Measurements from ENCODE around the gene SFT2D1.
"Not testable (repeated sequence)": the region's sequence is repeated elsewhere in the genome, so short reads cannot be mapped to it uniquely, and the experiment has no call there.

The SFT2D1 gene

DNA sequence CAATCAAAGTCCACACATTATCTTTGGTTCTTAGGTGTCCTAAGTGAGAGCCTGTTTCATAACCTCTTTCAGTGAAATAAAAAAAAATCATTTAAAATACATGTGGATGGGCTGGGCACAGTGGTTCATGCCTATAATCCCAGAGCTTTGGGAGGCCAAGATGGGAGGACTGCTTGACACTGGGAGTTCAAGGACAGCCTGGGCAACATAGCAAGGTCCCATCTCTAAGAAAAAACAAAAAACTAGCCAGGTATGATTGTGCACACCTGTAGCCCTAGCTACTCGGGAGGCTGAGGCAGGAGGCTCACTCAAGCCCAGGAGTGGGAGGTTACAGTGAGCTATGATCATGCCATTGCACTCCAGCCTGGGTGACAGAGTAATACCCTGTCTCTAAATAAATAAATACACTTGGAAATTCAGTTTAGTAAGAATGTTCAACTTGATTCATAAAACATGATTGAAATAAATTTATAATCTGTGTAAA is 36.8 kb upstream of the SFT2D1 start:
- ATAC-seq (replicated peaks) = no peak
- Mint-ChIP-seq H3K36me3 (no peaks in the 10 kb centered on the region), H3K9me3 (no peaks in the 10 kb centered on the region), H3K27ac (no peak overlapping the region), H3K4me3 (no peak overlapping the region), H3K27me3 (no peaks in the 10 kb centered on the region), H3K4me1 (peaks cover 2 to 18% of the 10 kb centered on the region in 2 donors)
- DNase-seq = no peak

DNA sequence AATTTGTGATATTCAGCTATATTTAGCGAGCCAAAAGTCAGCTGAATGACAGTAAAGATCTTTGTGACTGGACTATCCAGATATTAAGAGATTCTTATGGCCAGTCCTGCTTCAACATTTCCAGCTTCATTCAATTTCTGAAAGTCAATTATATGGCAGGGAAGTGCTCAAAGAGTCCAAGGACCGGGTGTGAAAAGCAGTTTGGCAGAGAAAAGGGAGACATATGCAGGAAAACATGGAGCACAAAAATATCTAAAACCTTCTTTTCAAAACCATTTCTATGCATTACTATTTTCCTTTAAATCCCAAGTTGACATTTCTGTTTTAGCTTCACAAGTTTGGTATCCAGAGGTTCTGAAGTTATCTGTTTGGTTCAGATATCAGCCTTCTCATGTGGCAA is 35.4 kb upstream of the SFT2D1 start:
- no peak overlapping the region for H3K27ac Mint-ChIP-seq
- no peak overlapping the region for H3K4me3 Mint-ChIP-seq
- no peak for DNase-seq
- ATAC-seq (replicated peaks) = no peak
- H3K36me3 Mint-ChIP-seq = peaks cover 0 to 3% of the 10 kb centered on the region in 2 donors
- H3K4me1 Mint-ChIP-seq = peaks cover 3 to 13% of the 10 kb centered on the region in 2 donors
- H3K9me3 Mint-ChIP-seq = no peaks in the 10 kb centered on the region
- no peaks in the 10 kb centered on the region for H3K27me3 Mint-ChIP-seq

DNA sequence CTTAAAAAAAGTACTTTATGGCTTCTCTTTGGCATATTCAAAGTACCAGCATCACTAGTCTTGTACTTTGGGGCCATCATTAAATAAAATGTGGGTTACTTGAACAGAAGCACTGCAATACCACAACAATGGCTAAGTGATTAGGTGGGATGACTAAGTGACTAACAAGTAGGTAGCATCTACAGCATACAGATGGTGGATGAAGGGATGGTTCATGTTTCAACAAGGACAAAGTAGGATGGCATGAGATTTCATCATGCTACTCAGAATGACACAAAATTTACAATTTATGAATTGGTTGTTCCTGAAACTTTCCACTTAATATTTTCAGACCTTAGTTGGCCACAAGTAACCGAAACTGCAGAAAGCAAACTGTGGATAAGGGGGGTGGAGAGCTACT is 32.7 kb upstream of the SFT2D1 start:
- ATAC-seq (replicated peaks) (no peak), DNase-seq (no peak)
- Mint-ChIP-seq H3K36me3 (peaks cover 0 to 3% of the 10 kb centered on the region in 2 donors), H3K4me3 (no peak overlapping the region), H3K27me3 (no peaks in the 10 kb centered on the region), H3K27ac (no peak overlapping the region), H3K9me3 (no peaks in the 10 kb centered on the region), H3K4me1 (peaks cover 0 to 2% of the 10 kb centered on the region in 2 donors)

DNA sequence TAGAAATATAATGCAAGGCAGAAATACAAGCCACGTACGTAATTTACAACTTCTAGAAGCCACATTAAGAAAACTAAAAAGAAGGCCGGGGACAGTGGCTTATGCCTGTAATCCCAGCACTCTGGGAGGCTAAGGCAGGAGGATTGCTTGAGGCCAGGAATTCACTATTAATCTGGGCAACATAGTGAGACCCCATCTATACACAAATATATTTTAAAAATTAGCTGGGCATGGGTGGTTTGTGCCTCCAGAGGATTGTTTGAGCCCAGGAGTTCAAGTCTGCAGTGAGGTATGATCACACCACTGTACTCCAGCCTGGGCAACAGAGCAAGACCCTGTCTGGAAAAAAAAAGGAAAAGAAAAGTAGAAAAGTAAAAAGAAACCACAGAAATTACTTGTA is 28.1 kb upstream of the SFT2D1 start:
- no peaks in the 10 kb centered on the region for H3K27me3 Mint-ChIP-seq
- no peak overlapping the region for H3K4me3 Mint-ChIP-seq
- no peaks in the 10 kb centered on the region for H3K9me3 Mint-ChIP-seq
- H3K27ac Mint-ChIP-seq = no peak overlapping the region
- H3K36me3 Mint-ChIP-seq = peaks cover 7 to 15% of the 10 kb centered on the region in 2 donors
- no peak for DNase-seq
- no peak for ATAC-seq (replicated peaks)
- H3K4me1 Mint-ChIP-seq = peaks cover 0 to 2% of the 10 kb centered on the region in 2 donors

DNA sequence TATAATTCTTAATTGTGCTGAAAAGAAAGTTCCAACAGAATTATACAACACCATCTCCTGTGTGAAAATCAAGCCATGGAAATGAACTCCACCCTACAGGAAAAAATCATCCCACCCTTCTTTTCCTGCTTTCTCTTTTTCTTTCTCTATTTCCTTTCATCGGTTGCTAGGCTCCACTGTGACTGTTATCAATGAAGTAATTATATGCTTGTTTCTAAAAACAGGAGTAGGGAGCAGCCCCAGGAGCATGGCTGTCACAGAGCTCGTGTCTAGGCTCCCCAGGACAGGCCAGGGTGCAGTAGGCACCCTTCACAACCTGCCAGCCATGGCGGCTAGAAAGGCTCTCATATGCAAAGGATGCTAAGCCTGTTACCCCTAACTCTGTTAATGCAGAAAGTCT is 27.4 kb upstream of the SFT2D1 start:
- H3K4me3 Mint-ChIP-seq = no peak overlapping the region
- H3K27me3 Mint-ChIP-seq = no peaks in the 10 kb centered on the region
- peaks cover 0 to 2% of the 10 kb centered on the region in 2 donors for H3K4me1 Mint-ChIP-seq
- no peak for ATAC-seq (replicated peaks)
- H3K9me3 Mint-ChIP-seq = no peaks in the 10 kb centered on the region
- no peak for DNase-seq
- H3K27ac Mint-ChIP-seq = no peak overlapping the region
- H3K36me3 Mint-ChIP-seq = peaks cover 7 to 15% of the 10 kb centered on the region in 2 donors

DNA sequence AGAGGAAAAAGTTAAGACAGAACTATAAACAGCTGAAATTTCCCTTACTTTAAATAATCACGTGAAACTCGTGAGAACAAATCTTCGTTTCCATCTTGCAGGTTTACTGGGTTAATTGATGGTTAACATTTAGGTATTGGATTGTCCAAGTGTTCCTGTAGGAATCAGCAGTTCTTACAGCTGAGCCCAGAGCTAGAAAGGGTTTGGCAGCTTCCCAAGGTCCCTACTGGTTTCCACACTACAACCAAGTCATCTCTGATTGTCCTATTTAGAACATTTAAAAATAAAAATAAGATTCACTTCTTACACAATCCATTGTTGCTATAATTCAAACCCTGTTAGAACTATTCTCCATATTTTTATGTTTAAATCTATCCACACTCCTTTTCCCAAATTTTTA is 24.6 kb upstream of the SFT2D1 start:
- Mint-ChIP-seq H3K9me3 (no peaks in the 10 kb centered on the region), H3K4me1 (no peaks in the 10 kb centered on the region), H3K4me3 (no peak overlapping the region), H3K36me3 (peaks cover 20 to 26% of the 10 kb centered on the region in 2 donors), H3K27ac (no peak overlapping the region), H3K27me3 (no peaks in the 10 kb centered on the region)
- DNase-seq = no peak
- ATAC-seq (replicated peaks) = no peak

DNA sequence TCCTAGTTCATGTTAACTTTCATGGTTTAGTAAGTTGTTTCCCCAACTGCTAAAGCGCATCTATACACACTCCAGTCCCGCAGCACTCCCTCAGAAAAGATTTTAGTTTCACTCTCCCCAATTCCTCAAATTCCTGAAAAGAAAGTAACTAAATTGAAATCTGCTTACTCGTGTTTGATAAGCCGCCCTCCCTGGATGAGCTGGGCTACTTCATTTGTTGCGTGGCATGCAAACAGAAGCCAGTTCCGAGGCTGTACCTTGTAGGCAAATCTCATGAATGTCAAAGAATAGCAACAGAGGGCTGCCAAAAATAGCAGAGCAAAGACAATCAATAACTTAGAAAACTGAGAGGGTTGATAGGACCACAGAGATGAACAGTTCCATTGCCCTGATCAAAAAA is 23.5 kb upstream of the SFT2D1 start:
- Mint-ChIP-seq H3K36me3 (peaks cover 22 to 31% of the 10 kb centered on the region in 2 donors), H3K9me3 (no peaks in the 10 kb centered on the region), H3K4me1 (no peaks in the 10 kb centered on the region), H3K27ac (no peak overlapping the region), H3K27me3 (no peaks in the 10 kb centered on the region), H3K4me3 (no peak overlapping the region)
- no peak for DNase-seq
- ATAC-seq (replicated peaks) = no peak

DNA sequence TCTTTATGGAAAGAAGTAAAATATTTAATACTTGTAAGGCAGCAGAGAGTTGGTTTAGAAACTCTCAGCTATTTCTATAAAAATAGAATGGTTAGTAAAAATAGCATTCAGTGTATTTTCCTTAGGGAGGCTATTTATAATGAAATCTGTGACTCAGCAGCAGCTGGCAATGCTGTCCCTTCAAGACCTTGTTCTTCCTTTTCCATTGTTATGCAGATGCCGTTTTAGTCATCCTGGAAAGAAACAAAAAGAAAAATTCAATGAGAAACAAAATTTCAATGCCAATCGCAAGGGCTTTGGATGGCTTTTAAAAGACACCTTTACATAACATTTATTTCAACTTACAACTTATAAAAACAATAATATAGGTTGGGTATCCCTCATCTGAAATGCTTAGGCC is 22.9 kb upstream of the SFT2D1 start:
- ATAC-seq (replicated peaks) (no peak), DNase-seq (no peak)
- H3K9me3 Mint-ChIP-seq = no peaks in the 10 kb centered on the region
- H3K4me1 Mint-ChIP-seq = no peaks in the 10 kb centered on the region
- peaks cover 22 to 32% of the 10 kb centered on the region in 2 donors for H3K36me3 Mint-ChIP-seq
- no peak overlapping the region for H3K4me3 Mint-ChIP-seq
- H3K27me3 Mint-ChIP-seq = no peaks in the 10 kb centered on the region
- H3K27ac Mint-ChIP-seq = no peak overlapping the region

DNA sequence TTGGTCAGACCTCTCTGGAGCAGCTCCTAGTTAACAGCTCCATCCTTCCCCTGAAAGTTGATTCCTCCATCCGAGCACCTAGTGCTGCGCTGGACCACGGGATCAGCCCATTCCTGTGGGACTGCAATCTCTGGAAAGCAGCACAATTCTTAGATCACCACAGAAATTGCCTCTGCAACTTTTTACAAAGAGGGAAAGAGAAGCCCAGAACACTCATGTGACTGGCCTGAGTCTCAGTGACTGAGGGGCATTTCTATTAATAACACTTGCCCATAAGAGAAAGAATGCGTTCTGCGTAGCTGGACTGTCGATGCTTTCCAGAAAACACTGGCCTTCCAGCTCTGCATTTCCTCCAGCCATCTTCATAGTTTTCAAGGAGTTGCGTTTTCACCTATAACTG is 22.1 kb upstream of the SFT2D1 start:
- ATAC-seq (replicated peaks) (no peak), DNase-seq (no peak)
- Mint-ChIP-seq H3K9me3 (no peaks in the 10 kb centered on the region), H3K27me3 (no peaks in the 10 kb centered on the region), H3K27ac (no peak overlapping the region), H3K4me1 (no peaks in the 10 kb centered on the region), H3K36me3 (peaks cover 22 to 29% of the 10 kb centered on the region in 2 donors), H3K4me3 (no peak overlapping the region)

DNA sequence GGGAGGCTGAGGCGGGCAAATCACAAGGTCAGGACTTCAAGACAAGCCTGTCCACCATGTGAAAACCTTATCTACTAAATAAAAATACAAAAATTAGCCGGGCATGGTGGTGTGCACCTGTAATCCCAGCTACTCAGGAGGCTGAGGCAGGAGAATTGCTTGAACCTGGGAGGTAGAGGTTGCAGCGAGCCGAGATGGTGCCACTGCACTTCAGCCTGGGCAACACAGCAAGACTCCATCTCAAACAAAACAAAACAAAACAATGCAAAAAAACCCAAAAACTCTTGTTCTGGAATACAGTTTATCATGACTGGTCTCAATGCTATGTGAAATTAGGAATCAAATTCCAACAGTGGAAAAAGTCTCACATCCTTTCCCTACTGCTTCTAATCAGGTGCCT is 20.1 kb upstream of the SFT2D1 start:
- H3K4me1 Mint-ChIP-seq; H3K27ac Mint-ChIP-seq; H3K4me3 Mint-ChIP-seq; ATAC-seq (replicated peaks); DNase-seq; H3K27me3 Mint-ChIP-seq; H3K9me3 Mint-ChIP-seq: not testable (repeated sequence)
- peaks cover 18 to 27% of the 10 kb centered on the region in 2 donors for H3K36me3 Mint-ChIP-seq

DNA sequence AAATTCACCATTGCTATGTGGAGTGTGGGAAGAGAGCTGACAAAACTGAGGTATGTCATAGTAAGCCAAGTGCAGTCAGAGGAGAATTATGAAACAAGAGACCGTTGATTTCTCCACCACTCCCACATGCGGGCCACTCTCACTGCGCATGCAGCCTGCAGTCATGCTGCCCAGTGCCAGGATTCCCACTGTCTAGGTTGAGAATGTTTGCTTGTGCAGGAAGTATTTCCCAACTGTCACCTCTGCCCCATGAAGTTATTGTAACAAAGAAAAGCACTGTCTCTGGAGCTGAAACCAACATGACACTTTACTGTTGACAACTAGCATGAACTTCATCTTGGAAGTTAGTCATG is 18.7 kb upstream of the SFT2D1 start:
- DNase-seq = no peak
- peaks cover 18 to 27% of the 10 kb centered on the region in 2 donors for H3K36me3 Mint-ChIP-seq
- no peak for ATAC-seq (replicated peaks)
- H3K9me3 Mint-ChIP-seq = peaks cover 3% of the 10 kb centered on the region in 2 donors
- no peak overlapping the region for H3K4me3 Mint-ChIP-seq
- H3K4me1 Mint-ChIP-seq = peaks cover 0 to 3% of the 10 kb centered on the region in 2 donors
- peaks cover 3 to 5% of the 10 kb centered on the region in 2 donors for H3K27me3 Mint-ChIP-seq
- H3K27ac Mint-ChIP-seq = no peak overlapping the region

DNA sequence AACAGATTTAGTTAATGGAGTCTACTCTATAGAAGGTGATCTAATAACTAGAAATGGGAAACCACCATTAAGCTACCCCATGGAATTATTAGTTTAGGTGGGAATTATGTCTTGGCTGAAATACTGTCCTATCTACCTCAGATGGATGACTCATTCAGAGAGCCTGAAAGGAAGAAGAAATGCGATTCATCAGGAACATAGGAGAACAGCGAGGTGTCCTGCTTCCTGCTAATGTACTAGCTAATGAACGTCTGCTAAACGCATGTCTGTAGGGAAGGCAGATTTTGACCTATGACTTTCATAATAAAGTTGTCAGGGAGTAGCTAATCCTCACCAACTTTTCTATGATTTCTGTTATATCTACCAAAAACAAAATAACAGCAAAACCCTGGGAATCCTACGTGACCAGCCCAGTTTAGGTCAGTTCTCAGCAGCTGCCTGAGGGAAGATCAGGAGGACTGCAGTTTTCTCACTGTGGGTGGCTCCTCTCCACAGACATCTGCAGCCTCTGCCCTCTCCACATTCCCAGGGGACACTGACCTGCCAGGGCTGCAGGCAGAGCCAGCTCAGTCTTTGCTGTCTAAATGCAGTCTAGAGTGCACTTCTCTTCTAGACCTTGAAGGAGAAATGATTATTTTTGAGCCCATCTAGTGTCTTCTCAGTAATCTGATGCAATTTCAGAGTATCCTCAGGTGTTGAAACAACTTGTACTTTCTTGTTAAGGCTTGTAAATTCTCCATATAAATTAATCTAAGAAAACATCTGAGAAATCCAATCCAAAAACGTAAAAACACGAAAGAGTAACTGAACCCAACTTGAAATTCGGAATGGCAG is 18.1 kb upstream of the SFT2D1 start:
- DNase-seq (no peak), ATAC-seq (replicated peaks) (no peak)
- Mint-ChIP-seq H3K9me3 (peaks cover 3% of the 10 kb centered on the region in 2 donors), H3K4me1 (peaks cover 0 to 3% of the 10 kb centered on the region in 2 donors), H3K27ac (no peak overlapping the region), H3K36me3 (peaks cover 14 to 23% of the 10 kb centered on the region in 2 donors), H3K4me3 (no peak overlapping the region), H3K27me3 (peaks cover 3 to 5% of the 10 kb centered on the region in 2 donors)

DNA sequence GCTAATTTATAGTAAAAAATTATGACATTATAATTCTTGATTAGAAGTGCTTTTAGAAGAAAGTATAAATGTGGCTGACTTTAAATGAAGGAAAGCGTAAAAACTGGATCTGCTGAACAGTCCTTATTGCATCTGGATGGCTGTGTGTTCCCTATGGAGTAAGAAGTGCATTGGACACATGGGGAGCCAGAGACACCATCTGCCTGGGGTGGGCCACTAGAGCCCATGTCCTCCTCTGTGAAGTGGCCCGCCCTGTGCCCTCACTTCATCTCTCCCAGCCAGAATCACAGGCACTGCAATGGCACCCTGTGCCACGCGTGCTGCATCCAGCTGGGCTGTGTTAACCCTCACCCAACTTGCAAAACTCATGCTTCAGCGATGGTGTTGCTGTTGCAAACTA is 13.2 kb upstream of the SFT2D1 start:
- DNase-seq = no peak

DNA sequence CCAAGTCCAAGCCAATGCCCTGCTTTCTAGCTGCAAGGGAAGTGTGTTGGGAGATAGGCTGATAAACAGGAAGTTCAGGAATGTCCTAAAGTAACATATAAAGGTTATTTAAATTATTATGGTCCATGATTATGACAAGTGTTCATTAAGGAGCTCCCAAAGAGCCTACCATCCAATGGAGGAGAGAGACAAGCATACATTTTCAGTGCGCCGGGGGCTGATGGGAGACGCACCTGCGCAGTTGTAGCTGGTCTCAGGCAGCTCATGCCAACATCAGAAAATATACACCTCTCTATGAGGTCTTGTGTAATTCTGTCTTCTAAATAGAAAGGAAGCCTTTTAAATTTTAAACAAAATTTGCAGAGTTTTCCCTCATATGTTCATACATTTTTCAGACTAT is 12.6 kb upstream of the SFT2D1 start:
- Mint-ChIP-seq H3K36me3 (peaks cover 3 to 7% of the 10 kb centered on the region in 2 donors), H3K4me3 (no peak overlapping the region), H3K27me3 (peaks cover 3 to 5% of the 10 kb centered on the region in 2 donors), H3K9me3 (peaks cover 3 to 8% of the 10 kb centered on the region in 2 donors), H3K27ac (no peak overlapping the region), H3K4me1 (peaks cover 9 to 11% of the 10 kb centered on the region in 2 donors)
- ATAC-seq (replicated peaks) (no peak), DNase-seq (no peak)

More for the DNA sequence above, 13.2 kb upstream of the SFT2D1 start:
- no peak for ATAC-seq (replicated peaks)
- peaks cover 3 to 7% of the 10 kb centered on the region in 2 donors for H3K9me3 Mint-ChIP-seq
- no peak overlapping the region for H3K4me3 Mint-ChIP-seq
- peaks cover 9 to 11% of the 10 kb centered on the region in 2 donors for H3K4me1 Mint-ChIP-seq
- peaks cover 3 to 7% of the 10 kb centered on the region in 2 donors for H3K36me3 Mint-ChIP-seq
- H3K27ac Mint-ChIP-seq = no peak overlapping the region
- peaks cover 3 to 5% of the 10 kb centered on the region in 2 donors for H3K27me3 Mint-ChIP-seq

DNA sequence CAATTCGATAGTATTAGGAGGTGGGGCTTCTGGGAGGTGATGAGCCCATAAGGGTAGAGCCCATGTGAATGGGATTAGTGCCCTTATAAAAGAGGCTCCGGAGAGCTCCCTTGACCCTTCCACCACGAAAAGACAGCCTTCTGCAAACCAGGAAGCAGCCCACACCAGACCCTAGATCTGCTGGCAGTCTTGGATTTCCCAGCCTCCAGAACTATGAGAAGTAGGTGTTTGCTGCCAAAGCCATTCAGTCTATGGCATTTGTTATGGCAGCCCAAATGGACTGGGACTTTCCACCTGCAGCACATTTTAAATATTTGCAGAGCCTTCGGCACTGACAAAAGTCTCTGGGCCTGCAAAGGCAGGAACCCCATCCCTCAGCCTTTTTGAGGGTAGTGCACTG is 11.8 kb upstream of the SFT2D1 start:
- ATAC-seq (replicated peaks) = no peak
- Mint-ChIP-seq H3K27ac (no peak overlapping the region), H3K9me3 (peaks cover 7 to 8% of the 10 kb centered on the region in 2 donors), H3K27me3 (peaks cover 3 to 5% of the 10 kb centered on the region in 2 donors), H3K36me3 (peaks cover 3 to 7% of the 10 kb centered on the region in 2 donors), H3K4me3 (no peak overlapping the region), H3K4me1 (peaks cover 9 to 11% of the 10 kb centered on the region in 2 donors)
- no peak for DNase-seq

Data from stimulated activated naive B cell treated with anti-CD40 and anti-IgM and Interleukin-4, amounts not matched to agents 10 μg/mL and 1 μg/mL and 100 μg/mL, for 72 hours (primary cell).